ENCODE measurements around the gene CHI3L2. TPM values are rescaled to one million over a fixed set of nuclear protein-coding genes. Genes with fewer than 3 reads are reported as not detected.
A peak's percentile ranks its signal among the peaks of the same experiment; 100 is the strongest.

Gene CHI3L2, protein sequence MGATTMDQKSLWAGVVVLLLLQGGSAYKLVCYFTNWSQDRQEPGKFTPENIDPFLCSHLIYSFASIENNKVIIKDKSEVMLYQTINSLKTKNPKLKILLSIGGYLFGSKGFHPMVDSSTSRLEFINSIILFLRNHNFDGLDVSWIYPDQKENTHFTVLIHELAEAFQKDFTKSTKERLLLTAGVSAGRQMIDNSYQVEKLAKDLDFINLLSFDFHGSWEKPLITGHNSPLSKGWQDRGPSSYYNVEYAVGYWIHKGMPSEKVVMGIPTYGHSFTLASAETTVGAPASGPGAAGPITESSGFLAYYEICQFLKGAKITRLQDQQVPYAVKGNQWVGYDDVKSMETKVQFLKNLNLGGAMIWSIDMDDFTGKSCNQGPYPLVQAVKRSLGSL
- total RNA-seq = 10 to 100 TPM; 13.5 to 21.1 (median 17.0) TPM
- 21.8 TPM for total RNA-seq (2013)

DNA sequence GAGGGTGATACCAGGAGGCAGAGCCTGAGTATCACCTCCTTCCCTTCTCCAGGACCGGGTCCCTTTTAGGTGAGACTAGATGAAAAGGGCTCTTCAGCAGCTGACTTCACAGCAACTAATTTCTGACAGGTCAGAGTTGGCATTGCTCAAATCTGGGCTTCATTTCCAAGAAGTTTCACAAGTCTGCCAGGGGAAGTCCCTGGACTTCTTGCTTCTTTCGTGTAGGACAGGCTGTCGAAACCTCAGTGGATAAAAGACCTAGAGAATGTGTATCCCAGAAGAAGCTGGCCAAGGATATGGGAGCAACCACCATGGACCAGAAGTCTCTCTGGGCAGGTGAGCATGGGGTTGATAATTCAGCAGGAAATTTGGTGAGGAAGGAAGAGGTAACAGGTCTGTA lies at the start of gene CHI3L2:
Gene CHI3L2, plus strand, starts transcription at position 280 of the 400 bp plus-strand sequence. Its CDS starts 17 bp downstream, at position 297.
- Mint-ChIP-seq H3K36me3 (no peaks in the 10 kb centered on the region), H3K4me3 (peak within 1 kb of the TSS; percentile 67), H3K9me3 (peaks cover 0 to 3% of the 10 kb centered on the region in 2 donors), H3K27me3 (ENCODE audit: low read depth in 2 of 2) (no peaks in the 10 kb centered on the region), H3K4me1 (peaks cover 70 to 73% of the 10 kb centered on the region in 2 donors), H3K27ac (peak within 1 kb of the TSS; percentile 88 to 95)
- no peaks in the 10 kb centered on the region for H3K9me3 ChIP-seq (ENCODE audit: control insufficient read depth, insufficient read depth, low read length)
- TF ChIP-seq, protein P1, sequence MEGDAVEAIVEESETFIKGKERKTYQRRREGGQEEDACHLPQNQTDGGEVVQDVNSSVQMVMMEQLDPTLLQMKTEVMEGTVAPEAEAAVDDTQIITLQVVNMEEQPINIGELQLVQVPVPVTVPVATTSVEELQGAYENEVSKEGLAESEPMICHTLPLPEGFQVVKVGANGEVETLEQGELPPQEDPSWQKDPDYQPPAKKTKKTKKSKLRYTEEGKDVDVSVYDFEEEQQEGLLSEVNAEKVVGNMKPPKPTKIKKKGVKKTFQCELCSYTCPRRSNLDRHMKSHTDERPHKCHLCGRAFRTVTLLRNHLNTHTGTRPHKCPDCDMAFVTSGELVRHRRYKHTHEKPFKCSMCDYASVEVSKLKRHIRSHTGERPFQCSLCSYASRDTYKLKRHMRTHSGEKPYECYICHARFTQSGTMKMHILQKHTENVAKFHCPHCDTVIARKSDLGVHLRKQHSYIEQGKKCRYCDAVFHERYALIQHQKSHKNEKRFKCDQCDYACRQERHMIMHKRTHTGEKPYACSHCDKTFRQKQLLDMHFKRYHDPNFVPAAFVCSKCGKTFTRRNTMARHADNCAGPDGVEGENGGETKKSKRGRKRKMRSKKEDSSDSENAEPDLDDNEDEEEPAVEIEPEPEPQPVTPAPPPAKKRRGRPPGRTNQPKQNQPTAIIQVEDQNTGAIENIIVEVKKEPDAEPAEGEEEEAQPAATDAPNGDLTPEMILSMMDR (IDR thresholded peaks at IDR 0.05) = no peak
- H3K27me3 ChIP-seq (ENCODE audit: control insufficient read depth, insufficient read depth, low read length) = no peaks in the 10 kb centered on the region
- H3K4me1 ChIP-seq (ENCODE audit: control insufficient read depth, insufficient read depth, low read length) = peaks cover 60% of the 10 kb centered on the region
- 62% methylated on average over 3 of the region's 3 CpGs for WGBS (ENCODE audit: insufficient coverage)
- DNase-seq (peak in 1 of 2 donors; percentile 22), ATAC-seq (no peak)
- H3K4me3 ChIP-seq (ENCODE audit: low read length) = no peak within 1 kb of the TSS
- intact Hi-C loops (cut with micrococcal nuclease) = loop anchor here (5.0 kb wide), 1 partner anchor 35 kb away; no protein-coding TSS in a partner anchor
- H3K36me3 ChIP-seq (ENCODE audit: control insufficient read depth, insufficient read depth, low read length) = no peaks in the 10 kb centered on the region
- H3K27ac ChIP-seq (ENCODE audit: low read length) = peak within 1 kb of the TSS; percentile 63

DNA sequence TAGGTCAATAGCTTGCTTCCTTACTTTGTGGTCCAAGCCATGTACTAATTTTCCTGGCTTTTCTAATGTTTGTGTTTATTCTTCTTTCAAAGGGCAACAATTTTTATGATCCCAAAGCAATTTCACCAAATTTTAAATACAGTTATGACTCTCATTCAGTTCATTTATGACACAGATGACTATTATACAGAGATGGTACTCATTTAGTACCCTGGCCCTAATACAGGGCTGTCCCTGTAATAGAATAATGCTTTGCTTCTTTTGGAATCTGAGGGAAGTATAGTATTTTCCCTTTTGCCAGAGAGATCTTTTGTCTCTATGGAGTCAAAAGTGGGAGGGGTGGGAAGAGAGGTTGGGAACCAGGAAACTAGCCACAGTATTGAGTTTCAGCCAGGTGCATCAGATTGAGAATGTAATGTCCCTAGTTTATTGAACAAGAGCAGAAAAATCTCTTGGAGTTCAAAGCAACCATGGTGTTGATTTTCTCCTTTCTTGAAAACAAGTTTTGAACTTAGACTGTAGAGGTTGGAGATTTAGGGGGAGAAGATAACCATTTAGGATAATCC lies 47.5 kb upstream of the CHI3L2 start:
- H3K9me3 Mint-ChIP-seq = no peaks in the 10 kb centered on the region
- H3K4me3 Mint-ChIP-seq = no peak overlapping the region
- no peaks in the 10 kb centered on the region for H3K27me3 Mint-ChIP-seq (ENCODE audit: low read depth in 2 of 2)
- H3K36me3 Mint-ChIP-seq = peaks cover 14% of the 10 kb centered on the region
- no peak for DNase-seq
- TF ChIP-seq, protein P1 (IDR thresholded peaks at IDR 0.05) = no peak
- H3K4me1 ChIP-seq (ENCODE audit: control insufficient read depth, insufficient read depth, low read length) = no peaks in the 10 kb centered on the region
- peaks cover 62% of the 10 kb centered on the region for H3K36me3 ChIP-seq (ENCODE audit: control insufficient read depth, insufficient read depth, low read length)
- no peak overlapping the region for H3K4me3 ChIP-seq (ENCODE audit: low read length)
- no peak for ATAC-seq
- H3K27ac Mint-ChIP-seq = peak overlapping the region; percentile 91 to 95
- H3K27me3 ChIP-seq (ENCODE audit: control insufficient read depth, insufficient read depth, low read length) = no peaks in the 10 kb centered on the region
- H3K4me1 Mint-ChIP-seq = peaks cover 48 to 51% of the 10 kb centered on the region in 2 donors
- peak overlapping the region; percentile 11 for H3K27ac ChIP-seq (ENCODE audit: low read length)
- no peaks in the 10 kb centered on the region for H3K9me3 ChIP-seq (ENCODE audit: control insufficient read depth, insufficient read depth, low read length)
- intact Hi-C loops (cut with micrococcal nuclease) = no loop called here

DNA sequence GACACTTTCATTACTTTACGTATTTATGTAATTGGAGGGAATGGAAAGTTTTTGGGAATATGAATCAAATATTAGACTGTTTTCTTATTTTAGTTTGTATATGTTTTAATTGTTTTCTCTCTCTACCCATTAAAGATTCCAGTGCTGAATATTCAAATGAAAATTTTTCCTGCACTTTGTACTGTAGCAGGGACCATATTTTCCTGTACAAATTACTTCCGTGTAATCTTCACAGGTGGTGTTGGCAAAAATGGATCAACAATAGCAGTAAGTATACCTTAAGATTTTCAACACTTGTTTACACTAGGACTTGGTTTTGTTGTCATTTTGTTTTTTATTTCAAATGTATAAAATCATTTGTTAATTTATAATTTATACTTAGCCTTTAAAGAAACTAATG lies 45.5 kb upstream of the CHI3L2 start:
- DNase-seq (no peak), ATAC-seq (no peak)
- no peaks in the 10 kb centered on the region for H3K27me3 ChIP-seq (ENCODE audit: control insufficient read depth, insufficient read depth, low read length)
- peaks cover 62% of the 10 kb centered on the region for H3K36me3 ChIP-seq (ENCODE audit: control insufficient read depth, insufficient read depth, low read length)
- Mint-ChIP-seq H3K4me3 (no peak overlapping the region), H3K9me3 (no peaks in the 10 kb centered on the region), H3K27ac (peak overlapping the region; percentile 91 to 95), H3K4me1 (peaks cover 59 to 68% of the 10 kb centered on the region in 2 donors), H3K27me3 (ENCODE audit: low read depth in 2 of 2) (no peaks in the 10 kb centered on the region), H3K36me3 (peaks cover 18% of the 10 kb centered on the region)
- H3K4me1 ChIP-seq (ENCODE audit: control insufficient read depth, insufficient read depth, low read length) = no peaks in the 10 kb centered on the region
- no peak overlapping the region for H3K27ac ChIP-seq (ENCODE audit: low read length)
- intact Hi-C loops (cut with micrococcal nuclease) = no loop called here
- no peak overlapping the region for H3K4me3 ChIP-seq (ENCODE audit: low read length)
- H3K9me3 ChIP-seq (ENCODE audit: control insufficient read depth, insufficient read depth, low read length) = no peaks in the 10 kb centered on the region
- TF ChIP-seq, protein P1 (IDR thresholded peaks at IDR 0.05) = no peak
- no CpG with 5 or more reads among the region's 2 CpGs for WGBS (ENCODE audit: insufficient coverage)

Measured in natural killer cell (primary cell).